Measurements from ENCODE around the gene UBXN6.

GRCh38 chr19:4449022-4449638, 8.5 kb downstream of the UBXN6 start:
- TF ChIP-seq MAX (IDR thresholded peaks at IDR 0.05): no peak
- no peak for TF ChIP-seq BCL3 (IDR thresholded peaks at IDR 0.05)
- no peak for TF ChIP-seq SREBF2 (IDR thresholded peaks at IDR 0.05)
- TF ChIP-seq ESRRA (IDR thresholded peaks at IDR 0.05; ENCODE audit: borderline replicate concordance, low read length): no peak
- TF ChIP-seq USF2 (IDR thresholded peaks at IDR 0.05): no peak
- TF ChIP-seq CTCF (IDR thresholded peaks at IDR 0.05): no peak
- no peak for TF ChIP-seq JUN (IDR thresholded peaks at IDR 0.05)
